ENCODE results near the gene FOXC1. TPM values are rescaled to one million over a fixed set of nuclear protein-coding genes. Genes with fewer than 3 reads are reported as not detected.

Gene FOXC1
- total RNA-seq, 4 donors from 2014 or later, result 3.1 to 16.9 (median 7.2) TPM

DNA sequence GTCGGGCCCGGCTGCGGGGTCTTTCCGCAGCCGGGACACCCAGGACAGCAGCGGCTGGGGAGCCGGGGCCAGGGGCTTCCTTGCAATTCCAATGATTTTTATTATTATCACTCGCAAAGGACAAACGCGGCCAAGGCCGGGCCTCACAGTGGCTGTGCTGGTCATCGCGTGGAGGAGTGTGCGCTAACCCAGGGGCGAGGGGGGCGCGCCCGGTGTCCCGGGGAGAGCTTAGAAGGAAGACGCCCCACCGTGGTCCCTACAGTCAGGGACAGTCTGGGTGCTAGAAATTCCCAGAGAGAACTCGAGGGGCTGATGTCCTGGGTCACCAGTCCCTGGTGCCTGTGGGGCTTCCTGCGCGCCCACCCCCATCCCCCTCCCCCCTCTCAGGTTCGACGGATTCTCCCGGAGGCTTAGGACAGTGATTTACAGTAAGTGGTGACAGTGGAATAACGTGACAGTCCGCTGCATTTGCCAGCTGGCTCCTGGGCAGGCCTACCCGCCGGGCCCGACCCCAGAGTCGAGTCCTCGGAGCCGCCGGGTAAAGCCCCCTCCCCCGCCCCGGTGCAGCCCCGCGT lies 9.5 kb downstream of the FOXC1 start:
- no peak for TF ChIP-seq POLR2AphosphoS5 (IDR thresholded peaks at IDR 0.05)
- no peak for TF ChIP-seq POLR2A (IDR thresholded peaks at IDR 0.05)
- TF ChIP-seq EP300 (IDR thresholded peaks at IDR 0.05), result no peak
- TF ChIP-seq, protein P1, sequence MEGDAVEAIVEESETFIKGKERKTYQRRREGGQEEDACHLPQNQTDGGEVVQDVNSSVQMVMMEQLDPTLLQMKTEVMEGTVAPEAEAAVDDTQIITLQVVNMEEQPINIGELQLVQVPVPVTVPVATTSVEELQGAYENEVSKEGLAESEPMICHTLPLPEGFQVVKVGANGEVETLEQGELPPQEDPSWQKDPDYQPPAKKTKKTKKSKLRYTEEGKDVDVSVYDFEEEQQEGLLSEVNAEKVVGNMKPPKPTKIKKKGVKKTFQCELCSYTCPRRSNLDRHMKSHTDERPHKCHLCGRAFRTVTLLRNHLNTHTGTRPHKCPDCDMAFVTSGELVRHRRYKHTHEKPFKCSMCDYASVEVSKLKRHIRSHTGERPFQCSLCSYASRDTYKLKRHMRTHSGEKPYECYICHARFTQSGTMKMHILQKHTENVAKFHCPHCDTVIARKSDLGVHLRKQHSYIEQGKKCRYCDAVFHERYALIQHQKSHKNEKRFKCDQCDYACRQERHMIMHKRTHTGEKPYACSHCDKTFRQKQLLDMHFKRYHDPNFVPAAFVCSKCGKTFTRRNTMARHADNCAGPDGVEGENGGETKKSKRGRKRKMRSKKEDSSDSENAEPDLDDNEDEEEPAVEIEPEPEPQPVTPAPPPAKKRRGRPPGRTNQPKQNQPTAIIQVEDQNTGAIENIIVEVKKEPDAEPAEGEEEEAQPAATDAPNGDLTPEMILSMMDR (IDR thresholded peaks at IDR 0.05), result no peak
- H3K4me3 ChIP-seq, result peak overlapping the region in 1 of 2 donors; percentile 35
- no peaks in the 10 kb centered on the region for H3K9me3 ChIP-seq
- H3K27ac ChIP-seq, result peak overlapping the region in 2 of 4 donors; percentile 0 to 14
- peaks cover 92% of the 10 kb centered on the region for H3K27me3 ChIP-seq
- no CpG with 5 or more reads among the region's 40 CpGs for WGBS, 2 donors (ENCODE audit: low coverage in 1 of 2)
- H3K4me1 ChIP-seq, result peaks cover 0 to 28% (median 1%) of the 10 kb centered on the region in 3 donors
- ATAC-seq, result no peak
- no peaks in the 10 kb centered on the region for H3K36me3 ChIP-seq

- Histone ChIP-seq H3K9me3 (no peaks in the 10 kb centered on the region), H3K27me3 (peaks cover 92% of the 10 kb centered on the region), H3K36me3 (no peaks in the 10 kb centered on the region), H3K4me3 (peak overlapping the region in 1 of 2 donors; percentile 35), H3K4me1 (peaks cover 0 to 28% (median 0%) of the 10 kb centered on the region in 3 donors), H3K27ac (peak overlapping the region in 2 of 4 donors; percentile 0 to 14)
- WGBS, 2 donors (ENCODE audit: low coverage in 1 of 2), result 26% methylated on average over 10 of the region's 83 CpGs; no CpG with 5 or more reads in 1 of the 2 donors
- ATAC-seq, result no peak
- no peak for TF ChIP-seq POLR2A (IDR thresholded peaks at IDR 0.05)
- TF ChIP-seq EP300 (IDR thresholded peaks at IDR 0.05), result no peak
Observed at GRCh38 chr6:1619673-1620503, 10.2 kb downstream of the FOXC1 start.

- H3K36me3 ChIP-seq, result no peaks in the 10 kb centered on the region
- 67 to 82% methylated on average over 3 to 6 of the region's 50 CpGs for WGBS, 2 donors (ENCODE audit: low coverage in 1 of 2)
- no peaks in the 10 kb centered on the region for H3K9me3 ChIP-seq
- H3K27ac ChIP-seq, result no peak overlapping the region
- peak overlapping the region in 1 of 2 donors; percentile 35 for H3K4me3 ChIP-seq
- H3K27me3 ChIP-seq, result peaks cover 92% of the 10 kb centered on the region
- peaks cover 0 to 30% (median 0%) of the 10 kb centered on the region in 3 donors for H3K4me1 ChIP-seq
- TF ChIP-seq, protein P1 (IDR thresholded peaks at IDR 0.05), result no peak
- TF ChIP-seq EP300 (IDR thresholded peaks at IDR 0.05), result no peak
- TF ChIP-seq POLR2A (IDR thresholded peaks at IDR 0.05), result no peak
- no peak for TF ChIP-seq POLR2AphosphoS5 (IDR thresholded peaks at IDR 0.05)
- no peak for ATAC-seq
Observed at GRCh38 chr6:1620504-1621069, 10.9 kb downstream of the FOXC1 start.

- Histone ChIP-seq H3K4me3 (no peak overlapping the region), H3K9me3 (no peaks in the 10 kb centered on the region), H3K27ac (no peak overlapping the region), H3K4me1 (peaks cover 0 to 36% (median 0%) of the 10 kb centered on the region in 3 donors), H3K36me3 (no peaks in the 10 kb centered on the region), H3K27me3 (peaks cover 96% of the 10 kb centered on the region)
- ATAC-seq, result no peak
- 90 to 91% methylated on average over 6 to 10 of the region's 30 CpGs for WGBS, 2 donors (ENCODE audit: low coverage in 1 of 2)
- TF ChIP-seq, protein P1 (IDR thresholded peaks at IDR 0.05), result no peak
- TF ChIP-seq POLR2AphosphoS5 (IDR thresholded peaks at IDR 0.05) (no peak), EP300 (IDR thresholded peaks at IDR 0.05) (no peak), POLR2A (IDR thresholded peaks at IDR 0.05) (no peak)
Observed at GRCh38 chr6:1621070-1621701, 11.5 kb downstream of the FOXC1 start.
